NCI-H146 treated with DMSO at 0.1 percent for 48 hours (cell line): ENCODE measurements around the gene HBA1.
"Not testable (repeated sequence)": the region's sequence is repeated elsewhere in the genome, so short reads cannot be mapped to it uniquely, and the experiment has no call there.

Source experiments
- DNase-seq: peaks from one replicate; lab custom pipeline; 2025; ENCODE audit not compliant: unreplicated experiment; lab: John Stamatoyannopoulos, UW

HBA1 gene

DNA sequence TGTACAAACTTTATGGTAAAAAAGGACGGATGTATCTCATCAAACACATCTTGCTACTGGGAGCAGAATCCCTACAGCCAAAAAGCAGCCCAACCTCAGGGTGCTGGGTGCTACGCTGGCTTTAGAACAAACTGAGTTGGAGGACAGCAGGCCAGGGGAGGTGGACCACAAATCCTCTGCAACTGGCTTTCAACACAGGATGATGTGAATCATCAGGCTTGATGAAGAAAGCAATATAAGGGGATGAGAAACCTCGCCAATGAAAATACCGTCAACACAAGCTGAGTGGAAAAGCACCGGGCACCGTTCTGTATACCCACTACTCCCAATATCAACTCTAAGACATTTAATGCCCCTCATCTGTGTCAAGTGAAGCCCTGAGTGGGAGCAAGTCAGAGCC lies 18.0 kb downstream of the HBA1 start:
- DNase-seq: no peak

GRCh38 chr16:200388-200787 lies 23.9 kb downstream of the HBA1 start:
- DNase-seq: no peak

GRCh38 chr16:203246-203645 lies 26.8 kb downstream of the HBA1 start:
- no peak for DNase-seq

DNA sequence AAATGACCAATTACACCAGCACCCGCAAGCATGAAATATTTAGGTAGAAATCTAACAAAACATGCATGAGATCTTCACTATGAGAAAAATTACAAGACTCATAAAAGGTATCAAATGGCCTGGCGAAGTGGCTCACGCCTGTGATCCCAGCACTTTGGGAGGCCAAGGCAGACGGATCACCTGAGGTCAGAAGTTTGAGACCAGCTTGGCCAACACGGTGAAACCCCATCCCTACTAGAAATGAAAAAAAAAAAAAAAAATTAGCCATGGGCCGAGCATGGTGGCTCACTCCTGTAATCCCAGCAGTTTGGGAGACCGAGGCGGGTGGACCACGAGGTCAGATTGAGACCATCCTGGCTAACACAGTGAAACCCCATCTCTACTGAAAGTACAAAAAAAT lies 27.6 kb downstream of the HBA1 start:
- not testable (repeated sequence) for DNase-seq

DNA sequence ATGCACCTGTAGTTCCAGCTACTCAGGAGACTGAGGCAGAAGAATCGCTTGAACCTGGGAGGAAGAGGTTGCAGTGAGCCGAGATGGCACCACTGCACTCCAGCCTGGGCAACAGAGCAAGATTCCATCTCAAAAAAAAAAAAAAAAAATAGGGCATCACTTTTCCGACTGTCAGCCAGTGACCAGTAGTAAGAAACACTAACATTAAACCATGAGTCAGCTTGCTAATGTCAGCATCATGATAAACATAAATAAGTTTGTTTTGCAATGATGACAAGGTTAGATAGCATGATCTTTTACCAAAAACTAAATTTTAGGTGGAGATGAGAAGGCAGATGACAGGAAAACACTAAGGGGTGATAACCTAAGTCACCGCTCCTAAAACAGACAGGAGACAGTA lies 32.9 kb downstream of the HBA1 start:
- not testable (repeated sequence) for DNase-seq

DNA sequence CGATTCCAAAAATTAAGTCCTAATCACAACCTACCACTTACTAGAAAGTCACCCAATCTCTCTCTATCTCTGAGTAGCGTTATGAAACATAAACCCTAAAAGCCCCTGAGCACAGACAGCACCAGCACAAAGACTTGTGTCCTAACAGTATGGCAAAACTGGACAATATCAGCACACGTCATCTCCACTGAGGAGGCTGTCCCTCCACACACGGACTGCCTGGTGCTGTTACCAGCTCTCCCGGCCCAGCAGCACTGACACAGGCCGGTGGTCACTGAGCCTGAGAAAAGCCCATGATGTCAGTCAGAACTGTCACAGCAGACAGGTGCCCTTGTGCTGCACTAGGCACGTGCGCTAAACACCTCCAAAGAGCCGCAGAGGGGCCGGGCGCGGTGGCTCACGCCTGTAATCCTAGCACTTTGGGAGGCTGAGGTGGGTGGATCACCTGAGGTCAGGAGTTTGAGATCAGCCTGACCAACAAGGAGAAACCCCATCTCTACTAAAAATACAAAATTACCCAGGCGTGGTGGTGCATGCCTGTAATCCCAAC lies 35.2 kb downstream of the HBA1 start:
- not testable (repeated sequence) for DNase-seq

GRCh38 chr16:212999-213398 lies 36.5 kb downstream of the HBA1 start:
- no peak for DNase-seq

- DNase-seq: no peak
These were observed 43.5 kb downstream of the HBA1 start for GRCh38 chr16:220021-220420.
